AG09309 (cell line): ENCODE data around the gene GLRA1.
"Not testable (repeated sequence)": the region's sequence is repeated elsewhere in the genome, so short reads cannot be mapped to it uniquely, and the experiment has no call there.

Experiments used
- DNase-seq: peaks from one replicate; pipeline ENCODE4 v3.0.0-alpha.2; 2010; ENCODE audit warnings: low read depth
- H3K4me3 ChIP-seq: 2 replicates; pipeline ENCODE4 v1.5.1; 2011; ENCODE audit warnings: mild to moderate bottlenecking, low read depth, low read length, moderate library complexity; ENCODE audit not compliant: control insufficient read depth
- CTCF ChIP-seq: IDR thresholded peaks from 2 replicates; pipeline ENCODE4 v1.5.1; 2011; ENCODE audit warnings: mild to moderate bottlenecking, low read depth, low read length, inconsistent platforms; ENCODE audit not compliant: insufficient read depth, control insufficient read depth; ENCODE audit errors: missing control alignments

The GLRA1 gene

GRCh38 chr5:151847871-151848270, 76.8 kb downstream of the GLRA1 start:
- TF ChIP-seq CTCF = no peak
- no peak overlapping the region for H3K4me3 ChIP-seq
- DNase-seq = no peak

GRCh38 chr5:151846765-151847164, 77.9 kb downstream of the GLRA1 start:
- TF ChIP-seq CTCF = no peak

GRCh38 chr5:151832843-151833242, 91.8 kb downstream of the GLRA1 start:
- DNase-seq = not testable (repeated sequence)

More at GRCh38 chr5:151846765-151847164, 77.9 kb downstream of the GLRA1 start:
- no peak for DNase-seq
- no peak overlapping the region for H3K4me3 ChIP-seq

GRCh38 chr5:151829370-151829769, 95.3 kb downstream of the GLRA1 start:
- no peak overlapping the region for H3K4me3 ChIP-seq
- TF ChIP-seq CTCF = no peak
- no peak for DNase-seq

More at GRCh38 chr5:151832843-151833242, 91.8 kb downstream of the GLRA1 start:
- H3K4me3 ChIP-seq = not testable (repeated sequence)

GRCh38 chr5:151825445-151825844, 99.2 kb downstream of the GLRA1 start:
- DNase-seq = peak; percentile 45

GRCh38 chr5:151822141-151822540, 102.5 kb downstream of the GLRA1 start:
- no peak for DNase-seq
- TF ChIP-seq CTCF = no peak
- H3K4me3 ChIP-seq = no peak overlapping the region

More at GRCh38 chr5:151825445-151825844, 99.2 kb downstream of the GLRA1 start:
- TF ChIP-seq CTCF = peak; percentile 87
- H3K4me3 ChIP-seq = no peak overlapping the region

- no peak overlapping the region for H3K4me3 ChIP-seq
- TF ChIP-seq CTCF = no peak
- no peak for DNase-seq
Measured at GRCh38 chr5:151820903-151821302, 103.7 kb downstream of the GLRA1 start.

GRCh38 chr5:151820271-151820670, 104.4 kb downstream of the GLRA1 start:
- no peak for DNase-seq
- no peak for TF ChIP-seq CTCF
- H3K4me3 ChIP-seq = no peak overlapping the region
